ENCODE measurements around the gene EHD4.

EHD4 gene

DNA sequence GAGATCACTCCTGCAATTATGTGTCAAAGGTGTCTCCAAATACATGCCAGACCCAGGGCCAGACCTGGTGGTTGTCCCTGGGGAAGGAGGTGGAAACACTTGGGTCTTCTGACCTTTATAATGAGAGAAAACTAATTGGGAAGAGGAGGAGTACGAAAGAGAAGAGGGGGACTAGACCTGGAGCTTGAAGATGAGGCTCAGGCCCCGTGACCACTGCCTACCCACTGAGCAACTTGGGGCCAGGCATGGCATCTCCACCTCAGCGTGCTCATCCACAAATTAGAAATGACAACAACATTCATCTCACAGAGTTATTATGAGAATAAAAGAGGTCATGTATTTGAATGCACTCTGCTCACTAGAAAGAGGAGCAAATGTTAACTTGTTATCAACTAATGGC is 59.1 kb downstream of the EHD4 start:
- Histone ChIP-seq H3K9me3 (ENCODE audit: control insufficient read depth, low read length) (no peaks in the 10 kb centered on the region), H3K27me3 (ENCODE audit: control insufficient read depth, insufficient read depth, low read length) (no peaks in the 10 kb centered on the region), H3K4me3 (ENCODE audit: low read length) (no peak overlapping the region), H3K9ac (ENCODE audit: low read length) (no peak overlapping the region), H3K36me3 (ENCODE audit: control insufficient read depth, insufficient read depth, low read length) (no peaks in the 10 kb centered on the region), H3K4me1 (ENCODE audit: control insufficient read depth, insufficient read depth, low read length) (peaks cover 40% of the 10 kb centered on the region)

- Histone ChIP-seq H3K9ac (ENCODE audit: low read length) (no peak overlapping the region), H3K4me1 (ENCODE audit: control insufficient read depth, insufficient read depth, low read length) (peaks cover 32% of the 10 kb centered on the region)
Measured at GRCh38 chr15:41911691-41912345, 60.5 kb downstream of the EHD4 start.

GRCh38 chr15:41908736-41909461 is 63.5 kb downstream of the EHD4 start:
- H3K36me3 ChIP-seq (ENCODE audit: control insufficient read depth, insufficient read depth, low read length): no peaks in the 10 kb centered on the region
- no peaks in the 10 kb centered on the region for H3K27me3 ChIP-seq (ENCODE audit: control insufficient read depth, insufficient read depth, low read length)
- peak overlapping the region; percentile 38 for H3K9ac ChIP-seq (ENCODE audit: low read length)
- H3K4me3 ChIP-seq (ENCODE audit: low read length): no peak overlapping the region
- H3K4me1 ChIP-seq (ENCODE audit: control insufficient read depth, insufficient read depth, low read length): peaks cover 32% of the 10 kb centered on the region
- H3K9me3 ChIP-seq (ENCODE audit: control insufficient read depth, low read length): no peaks in the 10 kb centered on the region

More at GRCh38 chr15:41911691-41912345, 60.5 kb downstream of the EHD4 start:
- Histone ChIP-seq H3K4me3 (ENCODE audit: low read length) (no peak overlapping the region), H3K9me3 (ENCODE audit: control insufficient read depth, low read length) (no peaks in the 10 kb centered on the region), H3K36me3 (ENCODE audit: control insufficient read depth, insufficient read depth, low read length) (no peaks in the 10 kb centered on the region), H3K27me3 (ENCODE audit: control insufficient read depth, insufficient read depth, low read length) (no peaks in the 10 kb centered on the region)

- Histone ChIP-seq H3K9ac (ENCODE audit: low read length) (no peak overlapping the region), H3K27me3 (ENCODE audit: control insufficient read depth, insufficient read depth, low read length) (no peaks in the 10 kb centered on the region), H3K36me3 (ENCODE audit: control insufficient read depth, insufficient read depth, low read length) (no peaks in the 10 kb centered on the region), H3K9me3 (ENCODE audit: control insufficient read depth, low read length) (no peaks in the 10 kb centered on the region), H3K4me3 (ENCODE audit: low read length) (no peak overlapping the region), H3K4me1 (ENCODE audit: control insufficient read depth, insufficient read depth, low read length) (peaks cover 32% of the 10 kb centered on the region)
Measured at GRCh38 chr15:41907141-41907540, 65.2 kb downstream of the EHD4 start.

- Histone ChIP-seq H3K4me1 (ENCODE audit: control insufficient read depth, insufficient read depth, low read length) (peaks cover 27% of the 10 kb centered on the region), H3K4me3 (ENCODE audit: low read length) (no peak overlapping the region), H3K9ac (ENCODE audit: low read length) (no peak overlapping the region), H3K27me3 (ENCODE audit: control insufficient read depth, insufficient read depth, low read length) (no peaks in the 10 kb centered on the region), H3K36me3 (ENCODE audit: control insufficient read depth, insufficient read depth, low read length) (no peaks in the 10 kb centered on the region), H3K9me3 (ENCODE audit: control insufficient read depth, low read length) (no peaks in the 10 kb centered on the region)
Measured at GRCh38 chr15:41906608-41907007, 65.7 kb downstream of the EHD4 start.

DNA sequence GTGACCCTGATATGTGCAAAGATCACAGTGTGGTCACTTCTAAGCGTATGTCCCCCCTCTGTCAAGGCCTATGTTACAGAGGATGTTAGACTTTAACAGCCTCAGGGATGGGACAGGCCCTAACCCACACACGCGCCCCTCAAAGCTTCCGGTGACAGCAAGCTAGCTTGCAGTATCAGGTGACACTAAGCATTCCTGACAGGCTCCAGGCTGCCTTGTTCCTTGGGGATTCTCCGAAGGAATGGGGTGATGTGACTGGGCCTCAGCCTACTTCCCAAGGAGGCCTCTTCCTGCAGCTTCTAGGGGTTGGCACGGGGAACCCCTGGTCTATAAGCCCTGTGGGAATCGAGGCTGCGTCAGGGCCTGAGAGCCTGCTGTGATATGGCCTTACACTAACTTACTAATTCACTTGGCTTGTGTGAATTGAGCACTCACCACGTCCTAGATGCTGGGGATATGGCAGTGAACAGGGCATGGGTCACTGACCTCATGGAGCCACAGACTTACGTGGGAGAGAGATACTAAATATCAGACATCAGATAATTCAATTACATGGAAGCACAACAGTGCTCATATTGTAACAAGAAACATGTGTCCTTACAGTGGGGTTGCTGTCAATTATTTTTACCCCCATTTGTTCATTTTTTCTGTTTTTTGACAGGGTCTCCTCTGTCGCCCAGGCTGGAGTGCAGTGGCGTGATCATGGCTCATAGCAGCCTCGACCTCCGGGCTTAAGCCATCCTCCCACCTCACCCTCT is 67.1 kb downstream of the EHD4 start:
- no peaks in the 10 kb centered on the region for H3K9me3 ChIP-seq (ENCODE audit: control insufficient read depth, low read length)
- H3K36me3 ChIP-seq (ENCODE audit: control insufficient read depth, insufficient read depth, low read length): no peaks in the 10 kb centered on the region
- no peak overlapping the region for H3K9ac ChIP-seq (ENCODE audit: low read length)
- H3K4me3 ChIP-seq (ENCODE audit: low read length): no peak overlapping the region
- H3K27me3 ChIP-seq (ENCODE audit: control insufficient read depth, insufficient read depth, low read length): no peaks in the 10 kb centered on the region
- peaks cover 22% of the 10 kb centered on the region for H3K4me1 ChIP-seq (ENCODE audit: control insufficient read depth, insufficient read depth, low read length)

GRCh38 chr15:41904541-41905005 is 67.8 kb downstream of the EHD4 start:
- Histone ChIP-seq H3K27me3 (ENCODE audit: control insufficient read depth, insufficient read depth, low read length) (no peaks in the 10 kb centered on the region), H3K9ac (ENCODE audit: low read length) (no peak overlapping the region), H3K36me3 (ENCODE audit: control insufficient read depth, insufficient read depth, low read length) (no peaks in the 10 kb centered on the region), H3K9me3 (ENCODE audit: control insufficient read depth, low read length) (no peaks in the 10 kb centered on the region), H3K4me3 (ENCODE audit: low read length) (no peak overlapping the region), H3K4me1 (ENCODE audit: control insufficient read depth, insufficient read depth, low read length) (peaks cover 15% of the 10 kb centered on the region)

- Histone ChIP-seq H3K9ac (ENCODE audit: low read length) (no peak overlapping the region), H3K36me3 (ENCODE audit: control insufficient read depth, insufficient read depth, low read length) (no peaks in the 10 kb centered on the region), H3K4me1 (ENCODE audit: control insufficient read depth, insufficient read depth, low read length) (peaks cover 7% of the 10 kb centered on the region)
Measured at GRCh38 chr15:41903782-41904181, 68.6 kb downstream of the EHD4 start.

DNA sequence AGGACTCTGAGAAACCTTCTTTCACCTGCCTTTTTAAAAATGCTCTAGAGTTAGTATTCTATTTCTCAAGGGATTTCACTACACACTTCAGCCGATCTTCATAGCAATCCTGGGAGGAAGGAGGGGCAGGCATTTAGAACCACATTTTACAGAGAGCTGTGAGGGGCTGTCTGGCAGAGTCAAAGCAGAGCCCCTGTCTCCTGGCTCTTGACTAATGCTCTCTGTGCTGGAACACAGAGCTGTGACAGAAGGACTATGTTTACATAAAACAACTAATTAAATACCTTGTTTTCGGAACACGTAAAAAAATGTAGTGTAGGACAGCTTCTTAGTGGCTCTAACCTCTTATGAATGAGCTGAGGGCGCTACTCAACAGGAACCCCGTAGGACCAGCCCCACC is 70.9 kb downstream of the EHD4 start:
- no peaks in the 10 kb centered on the region for H3K4me1 ChIP-seq (ENCODE audit: control insufficient read depth, insufficient read depth, low read length)
- no peaks in the 10 kb centered on the region for H3K9me3 ChIP-seq (ENCODE audit: control insufficient read depth, low read length)
- no peaks in the 10 kb centered on the region for H3K36me3 ChIP-seq (ENCODE audit: control insufficient read depth, insufficient read depth, low read length)
- no peak overlapping the region for H3K9ac ChIP-seq (ENCODE audit: low read length)
- no peaks in the 10 kb centered on the region for H3K27me3 ChIP-seq (ENCODE audit: control insufficient read depth, insufficient read depth, low read length)
- no peak overlapping the region for H3K4me3 ChIP-seq (ENCODE audit: low read length)

More at GRCh38 chr15:41903782-41904181, 68.6 kb downstream of the EHD4 start:
- H3K4me3 ChIP-seq (ENCODE audit: low read length): no peak overlapping the region
- no peaks in the 10 kb centered on the region for H3K27me3 ChIP-seq (ENCODE audit: control insufficient read depth, insufficient read depth, low read length)
- H3K9me3 ChIP-seq (ENCODE audit: control insufficient read depth, low read length): no peaks in the 10 kb centered on the region

GRCh38 chr15:41900526-41901380 is 71.6 kb downstream of the EHD4 start:
- Histone ChIP-seq H3K27me3 (ENCODE audit: control insufficient read depth, insufficient read depth, low read length) (no peaks in the 10 kb centered on the region), H3K9me3 (ENCODE audit: control insufficient read depth, low read length) (no peaks in the 10 kb centered on the region), H3K36me3 (ENCODE audit: control insufficient read depth, insufficient read depth, low read length) (no peaks in the 10 kb centered on the region), H3K4me3 (ENCODE audit: low read length) (no peak overlapping the region), H3K4me1 (ENCODE audit: control insufficient read depth, insufficient read depth, low read length) (no peaks in the 10 kb centered on the region), H3K9ac (ENCODE audit: low read length) (no peak overlapping the region)

GRCh38 chr15:41899854-41900442 is 72.4 kb downstream of the EHD4 start:
- no peaks in the 10 kb centered on the region for H3K9me3 ChIP-seq (ENCODE audit: control insufficient read depth, low read length)
- H3K4me1 ChIP-seq (ENCODE audit: control insufficient read depth, insufficient read depth, low read length): peaks cover 2% of the 10 kb centered on the region
- no peaks in the 10 kb centered on the region for H3K36me3 ChIP-seq (ENCODE audit: control insufficient read depth, insufficient read depth, low read length)

More at GRCh38 chr15:41899854-41900442, 72.4 kb downstream of the EHD4 start:
- no peak overlapping the region for H3K9ac ChIP-seq (ENCODE audit: low read length)
- H3K27me3 ChIP-seq (ENCODE audit: control insufficient read depth, insufficient read depth, low read length): no peaks in the 10 kb centered on the region
- no peak overlapping the region for H3K4me3 ChIP-seq (ENCODE audit: low read length)

Measured in mucosa of stomach (tissue), 1 donor.